ENCODE results near the gene LRFN2. TPM values are rescaled to one million over a fixed set of nuclear protein-coding genes. Genes with fewer than 3 reads are reported as not detected.

LRFN2 gene
- total RNA-seq, 1 donor from 2014 or later, result not detected

DNA sequence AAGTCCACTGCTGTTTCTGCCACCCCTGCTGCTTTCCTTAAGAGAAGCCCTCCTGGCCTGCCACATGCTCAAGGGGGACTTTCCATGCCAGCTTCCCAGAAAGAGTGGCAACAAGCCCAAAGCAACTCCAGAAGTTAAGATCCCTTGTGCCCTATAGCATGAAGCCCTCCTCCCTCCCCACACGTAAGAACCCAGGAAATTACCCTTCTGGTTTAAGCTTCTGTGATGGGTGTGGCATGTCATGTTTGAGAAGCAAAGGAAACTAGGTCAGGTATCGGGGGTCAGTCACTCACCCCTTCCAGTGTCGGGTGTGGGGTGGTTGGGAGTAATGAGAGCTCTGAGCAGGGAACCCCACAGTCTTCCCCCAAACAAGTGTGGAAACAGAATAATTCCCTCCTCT lies 196.1 kb downstream of the LRFN2 start:
- H3K36me3 ChIP-seq, result no peaks in the 10 kb centered on the region
- intact Hi-C loops (cut with micrococcal nuclease), result no loop called here
- H3K4me1 ChIP-seq, result no peaks in the 10 kb centered on the region
- TF ChIP-seq, protein P1, sequence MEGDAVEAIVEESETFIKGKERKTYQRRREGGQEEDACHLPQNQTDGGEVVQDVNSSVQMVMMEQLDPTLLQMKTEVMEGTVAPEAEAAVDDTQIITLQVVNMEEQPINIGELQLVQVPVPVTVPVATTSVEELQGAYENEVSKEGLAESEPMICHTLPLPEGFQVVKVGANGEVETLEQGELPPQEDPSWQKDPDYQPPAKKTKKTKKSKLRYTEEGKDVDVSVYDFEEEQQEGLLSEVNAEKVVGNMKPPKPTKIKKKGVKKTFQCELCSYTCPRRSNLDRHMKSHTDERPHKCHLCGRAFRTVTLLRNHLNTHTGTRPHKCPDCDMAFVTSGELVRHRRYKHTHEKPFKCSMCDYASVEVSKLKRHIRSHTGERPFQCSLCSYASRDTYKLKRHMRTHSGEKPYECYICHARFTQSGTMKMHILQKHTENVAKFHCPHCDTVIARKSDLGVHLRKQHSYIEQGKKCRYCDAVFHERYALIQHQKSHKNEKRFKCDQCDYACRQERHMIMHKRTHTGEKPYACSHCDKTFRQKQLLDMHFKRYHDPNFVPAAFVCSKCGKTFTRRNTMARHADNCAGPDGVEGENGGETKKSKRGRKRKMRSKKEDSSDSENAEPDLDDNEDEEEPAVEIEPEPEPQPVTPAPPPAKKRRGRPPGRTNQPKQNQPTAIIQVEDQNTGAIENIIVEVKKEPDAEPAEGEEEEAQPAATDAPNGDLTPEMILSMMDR (IDR thresholded peaks at IDR 0.05; ENCODE audit: borderline replicate concordance), result no peak
- H3K27ac ChIP-seq (replicated peaks), result no peak overlapping the region
- no peak overlapping the region for H3K4me3 ChIP-seq
- no peak for DNase-seq
- H3K9me3 ChIP-seq (replicated peaks), result no peaks in the 10 kb centered on the region
- H3K27me3 ChIP-seq (ENCODE audit: low read depth), result peaks cover 82% of the 10 kb centered on the region

DNA sequence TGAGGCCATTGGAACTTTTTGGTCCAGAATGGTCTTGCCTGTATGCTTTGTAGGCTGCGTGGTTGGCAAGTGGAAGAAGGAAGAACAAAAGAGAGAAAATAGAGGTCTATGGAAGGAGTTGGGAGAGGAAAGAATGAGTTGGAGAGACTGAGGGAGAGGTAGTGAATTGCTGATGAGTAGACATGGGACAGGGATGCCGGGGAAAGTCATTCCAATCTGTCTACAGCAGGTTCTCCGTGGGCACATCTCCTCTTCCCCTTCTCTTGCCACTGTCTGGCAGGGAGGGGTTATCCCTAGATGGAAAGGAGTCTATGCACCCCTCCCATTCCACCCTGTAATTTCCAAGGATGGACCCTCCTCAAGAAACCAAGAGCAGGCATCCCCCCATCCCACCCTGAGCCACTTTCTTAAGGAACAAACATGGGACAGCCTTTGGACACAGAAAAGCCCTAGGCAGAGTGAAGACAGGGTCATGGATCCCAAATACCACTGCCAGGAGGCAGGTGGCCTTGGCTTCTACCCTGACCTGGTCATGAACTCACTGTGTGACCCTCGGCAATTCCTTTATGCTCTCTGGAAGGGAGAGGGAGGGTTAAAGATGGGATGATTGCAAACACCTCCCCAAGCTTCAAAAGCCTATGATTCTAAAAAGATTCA lies 196.9 kb downstream of the LRFN2 start:
- Histone ChIP-seq H3K4me3 (no peak overlapping the region), H3K27me3 (ENCODE audit: low read depth) (peaks cover 86% of the 10 kb centered on the region), H3K9me3 (replicated peaks) (no peaks in the 10 kb centered on the region), H3K4me1 (no peaks in the 10 kb centered on the region), H3K27ac (replicated peaks) (no peak overlapping the region), H3K36me3 (no peaks in the 10 kb centered on the region)
- intact Hi-C loops (cut with micrococcal nuclease), result no loop called here
- DNase-seq, result no peak
- TF ChIP-seq, protein P1 (IDR thresholded peaks at IDR 0.05; ENCODE audit: borderline replicate concordance), result no peak

DNA sequence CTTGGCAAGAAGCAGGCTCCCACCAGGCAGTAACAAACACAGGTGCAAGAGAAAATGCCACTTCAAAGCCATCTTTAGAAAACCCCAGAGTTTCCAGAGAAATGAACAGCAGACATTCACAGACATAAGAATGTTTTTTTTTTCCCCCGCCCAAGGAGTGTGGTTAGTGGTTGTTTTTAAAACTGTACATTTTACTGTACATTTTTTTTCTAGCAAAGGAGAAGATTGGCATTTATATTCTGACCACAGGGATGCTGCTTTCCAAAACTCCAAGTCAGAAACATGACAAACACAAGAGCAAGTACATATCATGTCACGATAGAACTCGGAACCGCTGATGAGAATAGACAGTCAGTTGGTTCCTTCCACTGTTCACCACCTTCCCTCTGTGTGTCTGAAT lies 197.9 kb downstream of the LRFN2 start:
- no peaks in the 10 kb centered on the region for H3K9me3 ChIP-seq (replicated peaks)
- DNase-seq, result no peak
- H3K27me3 ChIP-seq (ENCODE audit: low read depth), result peaks cover 87% of the 10 kb centered on the region
- TF ChIP-seq, protein P1 (IDR thresholded peaks at IDR 0.05; ENCODE audit: borderline replicate concordance), result no peak
- intact Hi-C loops (cut with micrococcal nuclease), result no loop called here
- H3K4me1 ChIP-seq, result no peaks in the 10 kb centered on the region
- H3K4me3 ChIP-seq, result no peak overlapping the region
- no peaks in the 10 kb centered on the region for H3K36me3 ChIP-seq
- H3K27ac ChIP-seq (replicated peaks), result no peak overlapping the region

DNA sequence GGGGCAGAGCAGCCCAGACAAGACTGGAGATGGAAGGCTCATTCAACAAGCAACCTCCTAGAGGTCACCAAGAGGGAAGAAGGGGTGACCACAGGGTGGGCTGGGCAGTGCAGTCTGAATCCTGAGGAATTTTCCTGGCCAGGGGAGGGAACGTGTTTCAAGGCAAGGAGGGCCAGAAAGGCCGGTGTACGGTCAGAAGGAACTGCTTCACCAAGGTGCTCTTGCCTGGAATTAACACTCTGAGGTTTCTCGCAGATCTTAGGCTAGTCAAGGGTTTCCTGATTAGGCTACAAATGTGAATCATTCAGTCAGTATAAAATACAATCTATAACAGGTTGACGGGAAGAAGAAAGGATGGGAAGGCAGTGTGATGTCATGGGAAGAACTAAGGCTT lies 199.3 kb downstream of the LRFN2 start:
- intact Hi-C loops (cut with micrococcal nuclease), result no loop called here
- peaks cover 79% of the 10 kb centered on the region for H3K27me3 ChIP-seq (ENCODE audit: low read depth)
- no peaks in the 10 kb centered on the region for H3K9me3 ChIP-seq (replicated peaks)
- no peak overlapping the region for H3K27ac ChIP-seq (replicated peaks)
- TF ChIP-seq, protein P1 (IDR thresholded peaks at IDR 0.05; ENCODE audit: borderline replicate concordance), result no peak
- H3K4me1 ChIP-seq, result no peaks in the 10 kb centered on the region
- H3K36me3 ChIP-seq, result no peaks in the 10 kb centered on the region
- no peak overlapping the region for H3K4me3 ChIP-seq
- DNase-seq, result no peak

DNA sequence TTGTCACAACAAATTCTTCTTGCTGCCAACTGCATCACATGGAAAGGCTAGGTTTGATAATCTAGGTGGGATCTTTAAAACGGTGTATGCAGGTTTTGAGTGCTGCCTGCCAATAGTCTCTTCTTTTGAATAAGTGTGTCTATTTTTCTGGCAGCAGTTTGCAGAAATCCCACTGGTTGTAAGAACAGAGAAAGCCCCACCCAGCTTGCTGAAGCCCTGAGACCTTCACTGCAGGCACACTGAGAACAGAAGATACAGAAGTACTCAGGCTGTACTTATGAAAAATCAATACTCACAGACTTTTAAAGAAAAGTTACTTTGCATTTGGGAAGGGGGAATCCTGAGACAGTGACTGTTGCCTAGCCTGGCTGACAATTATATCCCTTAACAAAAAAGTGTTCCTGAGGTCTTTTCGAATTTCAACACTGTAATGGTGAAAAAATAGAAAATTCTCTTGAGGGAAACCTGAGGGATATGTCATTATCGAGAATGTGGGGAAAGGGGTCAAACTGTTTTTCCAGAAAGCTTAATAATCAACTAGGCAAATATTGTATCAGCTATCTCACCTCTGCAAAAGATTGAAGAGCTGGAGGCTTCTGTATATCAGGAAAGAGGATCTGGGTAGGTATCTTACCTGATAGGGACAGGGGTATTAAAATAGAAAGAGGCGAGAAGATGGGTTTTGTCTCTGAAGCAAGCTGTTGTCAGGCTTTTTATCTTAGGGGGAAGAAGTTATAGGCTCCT lies 199.9 kb downstream of the LRFN2 start:
- no peaks in the 10 kb centered on the region for H3K9me3 ChIP-seq (replicated peaks)
- intact Hi-C loops (cut with micrococcal nuclease), result no loop called here
- no peaks in the 10 kb centered on the region for H3K4me1 ChIP-seq
- TF ChIP-seq, protein P1 (IDR thresholded peaks at IDR 0.05; ENCODE audit: borderline replicate concordance), result no peak
- peaks cover 79% of the 10 kb centered on the region for H3K27me3 ChIP-seq (ENCODE audit: low read depth)
- no peak overlapping the region for H3K4me3 ChIP-seq
- H3K27ac ChIP-seq (replicated peaks), result no peak overlapping the region
- DNase-seq, result no peak
- no peaks in the 10 kb centered on the region for H3K36me3 ChIP-seq

Data from left ventricle myocardium inferior (tissue), 1 donor.